ENCODE results near the gene NAV3.

Gene NAV3

DNA sequence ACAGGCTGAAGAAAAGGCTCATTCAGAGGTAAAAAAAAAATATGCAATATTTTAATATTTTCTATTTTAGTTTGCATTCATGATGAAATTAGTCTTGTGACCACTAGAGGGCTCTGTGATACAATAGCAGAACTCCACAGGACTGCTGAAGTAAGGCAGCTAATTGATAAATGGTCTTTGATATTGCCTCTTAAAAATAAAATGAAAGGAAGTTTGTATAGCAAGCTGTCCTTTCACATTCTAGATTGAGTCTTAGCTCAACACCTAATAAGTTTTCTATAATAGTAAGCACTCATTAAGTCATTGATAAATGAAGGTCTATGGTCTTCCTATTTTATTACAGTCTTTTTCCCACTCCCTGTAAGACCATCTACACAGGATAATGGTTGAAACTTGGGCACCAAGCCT lies 315.7 kb downstream of the NAV3 start:
- no peaks in the 10 kb centered on the region for H3K9me3 ChIP-seq (ENCODE audit: severe bottlenecking)
- TF ChIP-seq, protein P1, sequence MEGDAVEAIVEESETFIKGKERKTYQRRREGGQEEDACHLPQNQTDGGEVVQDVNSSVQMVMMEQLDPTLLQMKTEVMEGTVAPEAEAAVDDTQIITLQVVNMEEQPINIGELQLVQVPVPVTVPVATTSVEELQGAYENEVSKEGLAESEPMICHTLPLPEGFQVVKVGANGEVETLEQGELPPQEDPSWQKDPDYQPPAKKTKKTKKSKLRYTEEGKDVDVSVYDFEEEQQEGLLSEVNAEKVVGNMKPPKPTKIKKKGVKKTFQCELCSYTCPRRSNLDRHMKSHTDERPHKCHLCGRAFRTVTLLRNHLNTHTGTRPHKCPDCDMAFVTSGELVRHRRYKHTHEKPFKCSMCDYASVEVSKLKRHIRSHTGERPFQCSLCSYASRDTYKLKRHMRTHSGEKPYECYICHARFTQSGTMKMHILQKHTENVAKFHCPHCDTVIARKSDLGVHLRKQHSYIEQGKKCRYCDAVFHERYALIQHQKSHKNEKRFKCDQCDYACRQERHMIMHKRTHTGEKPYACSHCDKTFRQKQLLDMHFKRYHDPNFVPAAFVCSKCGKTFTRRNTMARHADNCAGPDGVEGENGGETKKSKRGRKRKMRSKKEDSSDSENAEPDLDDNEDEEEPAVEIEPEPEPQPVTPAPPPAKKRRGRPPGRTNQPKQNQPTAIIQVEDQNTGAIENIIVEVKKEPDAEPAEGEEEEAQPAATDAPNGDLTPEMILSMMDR (IDR thresholded peaks at IDR 0.05; ENCODE audit: low read depth, low read length), result peak; percentile 38; the same call in 1 of the 2 replicates
- no peaks in the 10 kb centered on the region for H3K36me3 ChIP-seq
- no peaks in the 10 kb centered on the region for H3K27me3 ChIP-seq (ENCODE audit: insufficient read depth, low read depth, severe bottlenecking)
- H3K4me3 ChIP-seq (ENCODE audit: low read depth, low read length), result no peak overlapping the region
- no peak overlapping the region for H3K27ac ChIP-seq
- no peak for DNase-seq

DNA sequence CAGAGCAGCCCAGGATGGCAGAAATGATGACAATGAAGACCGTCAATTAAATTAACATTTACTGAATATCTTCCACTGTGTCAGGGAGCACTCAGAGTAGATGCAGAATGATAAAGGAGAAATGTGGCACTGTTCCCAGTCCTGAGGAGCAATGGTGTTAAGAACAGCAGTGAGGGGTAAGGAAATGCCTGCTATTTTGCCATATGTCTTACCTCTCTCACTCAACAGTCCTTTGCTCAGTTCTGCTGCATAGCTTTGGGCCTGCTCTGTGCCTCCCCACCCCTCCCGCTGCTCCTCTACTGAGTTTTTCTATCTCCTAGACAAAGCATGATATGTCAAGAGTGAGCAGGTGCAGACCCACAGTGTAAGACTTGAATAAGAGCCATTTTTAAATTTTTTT lies 318.8 kb downstream of the NAV3 start:
- H3K27me3 ChIP-seq (ENCODE audit: insufficient read depth, low read depth, severe bottlenecking), result no peaks in the 10 kb centered on the region

DNA sequence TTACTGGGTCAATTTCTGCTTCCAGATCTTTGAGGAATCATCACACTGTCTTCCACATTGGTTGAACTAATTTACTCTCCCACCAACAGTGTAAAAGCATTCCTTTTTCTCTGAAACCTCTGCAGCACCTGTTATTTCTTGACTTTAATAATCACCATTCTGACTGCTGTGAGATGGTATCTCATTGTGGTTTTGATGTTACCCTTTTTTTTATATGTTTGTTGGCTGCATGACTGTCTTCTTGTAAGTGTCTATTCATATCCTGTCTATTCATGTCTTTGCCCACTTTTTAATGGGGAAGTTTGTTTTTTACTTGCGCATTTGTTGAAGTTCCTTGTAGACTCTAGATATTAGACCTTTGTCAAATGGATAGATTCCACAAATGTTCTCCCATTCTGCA lies 324.9 kb downstream of the NAV3 start:
- no peak overlapping the region for H3K27ac ChIP-seq
- no peaks in the 10 kb centered on the region for H3K9me3 ChIP-seq (ENCODE audit: severe bottlenecking)
- no peaks in the 10 kb centered on the region for H3K36me3 ChIP-seq
- no peak for DNase-seq
- no peak overlapping the region for H3K4me3 ChIP-seq (ENCODE audit: low read depth, low read length)
- no peaks in the 10 kb centered on the region for H3K27me3 ChIP-seq (ENCODE audit: insufficient read depth, low read depth, severe bottlenecking)
- TF ChIP-seq, protein P1 (IDR thresholded peaks at IDR 0.05; ENCODE audit: low read depth, low read length), result no peak

More for the DNA sequence above, 318.8 kb downstream of the NAV3 start:
- Histone ChIP-seq H3K36me3 (no peaks in the 10 kb centered on the region), H3K4me3 (ENCODE audit: low read depth, low read length) (no peak overlapping the region), H3K9me3 (ENCODE audit: severe bottlenecking) (no peaks in the 10 kb centered on the region), H3K27ac (no peak overlapping the region)
- TF ChIP-seq, protein P1 (IDR thresholded peaks at IDR 0.05; ENCODE audit: low read depth, low read length), result no peak
- DNase-seq, result no peak

DNA sequence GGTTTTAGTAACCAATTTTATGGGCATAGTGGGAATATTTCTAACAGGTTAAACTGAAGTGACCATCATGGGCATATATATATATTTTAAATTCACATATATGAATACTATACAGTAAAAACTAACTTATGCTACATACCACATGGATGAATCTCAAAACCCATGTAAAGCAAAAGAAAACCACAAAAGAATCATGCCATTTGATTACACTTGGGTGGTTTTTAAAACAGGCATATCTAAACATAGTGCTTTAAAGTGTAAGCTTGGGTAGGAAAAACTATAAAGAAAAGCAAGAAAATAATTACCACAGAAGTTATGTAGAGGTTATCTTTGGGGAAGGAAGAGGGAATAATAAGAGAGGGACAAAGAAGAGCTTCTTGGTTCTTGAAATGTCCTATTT lies 326.1 kb downstream of the NAV3 start:
- Histone ChIP-seq H3K4me3 (ENCODE audit: low read depth, low read length) (no peak overlapping the region), H3K27me3 (ENCODE audit: insufficient read depth, low read depth, severe bottlenecking) (no peaks in the 10 kb centered on the region), H3K27ac (no peak overlapping the region), H3K36me3 (no peaks in the 10 kb centered on the region), H3K9me3 (ENCODE audit: severe bottlenecking) (no peaks in the 10 kb centered on the region)
- TF ChIP-seq, protein P1 (IDR thresholded peaks at IDR 0.05; ENCODE audit: low read depth, low read length), result no peak
- no peak for DNase-seq

DNA sequence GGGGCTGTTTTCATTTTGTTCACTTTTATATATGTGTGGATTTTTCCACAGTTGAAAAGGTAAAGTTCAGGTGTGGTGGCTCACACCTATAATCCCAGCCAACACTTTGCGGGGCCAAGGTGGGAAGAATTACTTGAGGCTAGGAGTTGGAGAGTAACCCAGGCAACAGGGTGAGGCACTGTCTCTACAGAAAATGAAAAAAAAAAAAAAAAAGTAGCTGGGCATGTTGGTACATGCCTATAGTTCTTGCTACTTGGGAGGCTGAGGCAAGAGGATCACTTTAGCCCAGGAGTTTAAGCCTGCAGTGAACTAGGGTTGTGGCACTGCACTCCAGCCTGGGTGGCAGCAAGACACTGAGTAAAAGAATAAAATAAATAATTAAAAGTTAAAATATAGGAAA lies 326.5 kb downstream of the NAV3 start:
- Histone ChIP-seq H3K9me3 (ENCODE audit: severe bottlenecking) (no peaks in the 10 kb centered on the region), H3K4me3 (ENCODE audit: low read depth, low read length) (no peak overlapping the region), H3K27me3 (ENCODE audit: insufficient read depth, low read depth, severe bottlenecking) (no peaks in the 10 kb centered on the region), H3K27ac (no peak overlapping the region), H3K36me3 (no peaks in the 10 kb centered on the region)
- TF ChIP-seq, protein P1 (IDR thresholded peaks at IDR 0.05; ENCODE audit: low read depth, low read length), result no peak
- no peak for DNase-seq

DNA sequence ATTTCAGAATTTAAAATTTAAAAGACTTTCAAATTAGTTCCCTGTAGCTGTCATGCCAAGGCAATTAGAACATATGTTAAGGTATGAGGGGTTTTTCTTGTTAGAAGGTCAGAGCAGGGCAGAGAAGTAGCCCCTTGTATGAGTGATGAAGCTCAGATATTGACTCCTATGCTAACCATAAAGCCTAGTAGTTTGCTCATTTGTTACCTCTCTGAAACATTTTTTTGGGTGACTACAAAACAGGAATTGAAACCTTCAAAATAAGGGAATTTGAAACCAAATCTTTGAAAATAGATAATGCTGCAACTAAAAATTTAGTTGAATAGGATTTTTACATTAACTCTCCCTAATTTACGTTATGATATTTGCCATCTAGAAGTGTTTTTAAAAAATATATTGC lies 333.5 kb downstream of the NAV3 start:
- Histone ChIP-seq H3K4me3 (ENCODE audit: low read depth, low read length) (no peak overlapping the region), H3K27ac (no peak overlapping the region), H3K9me3 (ENCODE audit: severe bottlenecking) (no peaks in the 10 kb centered on the region), H3K36me3 (no peaks in the 10 kb centered on the region), H3K27me3 (ENCODE audit: insufficient read depth, low read depth, severe bottlenecking) (no peaks in the 10 kb centered on the region)
- DNase-seq, result no peak
- TF ChIP-seq, protein P1 (IDR thresholded peaks at IDR 0.05; ENCODE audit: low read depth, low read length), result no peak
